HG02571 (cell line): ENCODE measurements around the gene C1orf216.
"Not testable (repeated sequence)": the region's sequence is repeated elsewhere in the genome, so short reads cannot be mapped to it uniquely, and the experiment has no call there.

Experiments
- ATAC-seq: cut with Tn5 transposase; IDR thresholded peaks from one replicate; pipeline ENCODE4 v1.9.1; 2021; ENCODE audit warnings: mild to moderate bottlenecking, moderate library complexity; ENCODE audit not compliant: unreplicated experiment

C1orf216 gene

DNA sequence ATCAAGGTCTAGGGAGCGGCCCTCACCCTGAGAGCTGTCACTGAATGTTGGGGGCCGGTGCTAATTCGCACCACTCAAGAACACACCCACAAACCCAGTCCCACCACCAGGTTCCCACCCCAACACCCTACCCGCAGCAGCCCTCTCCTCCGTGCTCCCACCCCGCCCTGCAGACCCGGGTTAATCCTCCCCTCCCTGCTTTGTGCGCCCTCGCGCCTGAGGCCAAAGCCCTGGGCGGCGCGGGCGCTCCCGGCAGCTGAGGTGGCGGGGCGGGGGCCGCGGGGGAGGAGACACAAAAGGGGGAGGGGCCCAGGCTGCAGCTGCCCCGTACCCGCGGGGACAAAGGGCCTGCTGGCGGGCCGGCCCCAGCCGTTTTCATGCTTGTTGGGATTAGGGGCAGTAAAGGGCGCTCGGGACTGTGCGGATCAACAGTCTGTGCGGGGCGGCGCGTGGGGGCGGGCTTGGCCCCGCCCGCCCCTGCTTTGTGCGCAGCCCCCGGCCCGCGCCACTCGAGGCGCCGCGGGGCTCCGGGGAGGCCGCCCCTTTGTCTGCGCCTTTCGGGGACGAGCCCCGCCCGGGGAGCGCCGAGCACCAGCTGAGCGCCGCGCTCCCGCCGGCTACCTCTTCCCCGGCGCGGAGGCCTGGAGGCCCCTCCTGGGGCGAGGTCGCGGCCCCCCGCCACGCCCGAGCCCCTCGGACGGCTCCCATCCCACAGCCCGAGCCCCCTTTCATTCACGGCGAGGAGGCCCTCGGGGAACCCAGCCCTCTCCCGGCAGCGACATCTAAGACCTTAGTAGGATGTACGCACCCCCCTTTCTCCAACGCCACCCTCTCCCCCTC lies 10.9 kb downstream of the C1orf216 start:
- ATAC-seq = no peak

DNA sequence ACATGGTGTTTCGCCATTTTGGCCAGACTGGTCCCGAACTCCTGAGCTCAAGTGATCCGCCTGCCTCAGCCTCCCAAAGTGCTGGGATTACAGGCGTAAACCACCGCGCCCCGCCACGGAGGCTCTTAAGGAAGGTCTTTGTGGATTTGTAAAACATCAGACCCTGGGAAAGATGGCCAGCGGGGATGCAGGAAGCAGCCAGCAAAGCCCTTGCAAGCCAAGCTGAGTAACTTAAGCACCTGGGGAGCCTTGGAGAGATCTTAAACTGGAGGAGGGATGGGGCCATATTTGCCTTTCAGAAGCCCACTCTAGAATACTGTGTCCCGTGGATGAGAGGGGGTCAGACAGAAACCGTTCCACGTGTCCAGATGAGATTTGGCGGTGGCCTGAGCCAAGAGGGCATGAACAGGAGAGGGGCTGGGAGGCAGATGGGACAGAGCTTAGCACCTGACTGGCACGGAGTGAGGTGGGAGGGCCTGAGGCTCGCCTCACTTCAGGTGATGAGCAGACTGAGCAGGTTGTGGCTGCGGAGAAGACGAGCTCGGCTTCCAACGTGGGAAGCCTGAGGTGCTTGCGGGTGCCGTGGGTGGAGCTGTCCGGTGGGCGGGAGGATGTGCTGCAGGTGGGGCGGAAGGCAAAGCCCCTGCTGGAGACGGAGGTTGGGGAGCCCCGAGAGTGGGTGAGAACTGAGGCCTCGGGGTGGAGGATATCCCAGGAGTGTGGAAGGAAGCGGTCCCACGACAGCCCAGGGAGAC lies 11.7 kb downstream of the C1orf216 start:
- ATAC-seq = no peak

DNA sequence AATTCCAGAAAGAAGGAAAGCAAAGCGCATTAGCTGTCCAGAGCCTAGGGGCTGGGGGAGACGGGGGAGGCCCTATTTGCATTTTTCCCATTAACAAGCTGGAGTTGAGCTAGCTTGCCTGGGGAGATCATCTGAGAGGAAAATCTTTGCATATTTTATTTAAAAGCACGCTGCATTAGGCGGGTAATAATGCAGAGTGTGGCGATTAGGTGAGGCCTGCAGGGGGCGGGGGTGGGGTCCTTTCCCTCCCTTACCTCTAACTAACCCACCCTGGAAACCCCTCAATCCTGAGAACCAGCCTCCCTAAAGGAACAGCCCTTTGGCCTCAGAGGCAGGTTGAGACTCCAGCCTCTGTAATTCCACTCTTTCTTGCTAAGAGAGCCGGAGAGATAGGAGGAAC lies 16.2 kb downstream of the C1orf216 start:
- no peak for ATAC-seq

DNA sequence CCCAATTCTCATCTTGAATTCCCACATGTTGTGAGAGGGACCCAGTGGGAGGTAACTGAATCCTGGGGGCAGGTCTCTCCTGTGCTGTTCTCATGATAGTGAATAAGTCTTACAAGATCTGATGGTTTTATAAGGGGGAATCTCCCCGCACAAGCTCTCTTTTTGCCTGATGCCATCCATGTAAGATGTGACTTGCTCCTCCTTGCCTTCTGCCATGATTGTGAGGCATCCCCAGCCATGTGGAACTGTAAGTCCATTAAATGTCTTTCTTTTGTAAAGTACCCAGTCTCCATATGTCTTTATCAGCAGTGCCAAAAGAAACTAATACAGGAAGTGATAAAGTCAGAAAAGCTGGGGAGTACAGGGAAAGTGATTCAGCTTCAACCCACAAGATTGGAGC lies 19.5 kb downstream of the C1orf216 start:
- ATAC-seq = not testable (repeated sequence)

DNA sequence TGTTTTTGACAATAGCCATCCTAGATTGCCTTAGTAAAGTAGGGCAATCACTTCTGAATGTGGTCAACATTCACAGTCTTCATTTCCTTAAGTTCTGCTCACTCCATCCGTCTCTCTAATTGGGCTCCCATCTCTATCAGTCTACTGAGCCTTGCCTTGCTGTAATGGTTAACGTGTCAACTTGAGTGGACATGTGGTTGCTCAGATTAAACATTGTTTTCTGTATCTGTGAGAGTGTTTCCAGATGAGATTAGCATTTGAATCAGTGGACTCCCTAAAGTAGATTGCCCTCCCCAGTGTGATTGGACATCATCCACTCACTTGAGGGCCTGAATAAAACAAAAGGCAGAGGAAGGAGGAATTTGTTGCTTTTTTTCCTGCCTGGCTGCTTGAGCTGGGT lies 26.4 kb downstream of the C1orf216 start:
- ATAC-seq = no peak

DNA sequence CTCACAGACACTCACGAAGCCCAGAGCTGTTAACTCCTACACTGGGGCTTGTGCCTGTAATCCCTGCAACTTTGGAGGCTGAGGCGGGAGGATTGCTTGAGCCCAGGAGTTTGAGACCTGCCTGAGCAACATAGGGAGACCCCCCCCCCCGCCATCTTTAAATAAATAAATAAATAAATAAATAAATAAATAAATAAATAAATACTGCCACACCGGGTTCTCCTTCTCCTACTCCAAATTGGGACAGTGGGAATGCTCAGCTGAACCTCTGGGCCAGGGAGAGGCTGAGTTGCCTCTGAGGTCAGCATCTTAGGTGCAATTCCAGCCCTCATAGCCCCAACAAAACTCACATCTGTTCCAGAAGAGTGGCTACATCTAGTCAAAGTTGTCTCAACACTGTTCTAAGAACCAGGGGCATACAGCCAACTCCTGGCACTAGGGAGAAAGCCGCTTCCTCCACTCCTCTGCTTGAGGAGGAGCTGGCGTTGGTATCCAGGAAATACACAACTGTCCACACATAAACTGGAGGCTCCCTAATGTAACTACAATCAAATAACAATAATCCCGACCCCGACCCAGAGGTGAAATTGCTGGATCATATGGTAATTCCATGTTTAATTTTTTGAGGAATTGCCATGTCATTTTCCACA lies 27.0 kb downstream of the C1orf216 start:
- ATAC-seq = no peak

DNA sequence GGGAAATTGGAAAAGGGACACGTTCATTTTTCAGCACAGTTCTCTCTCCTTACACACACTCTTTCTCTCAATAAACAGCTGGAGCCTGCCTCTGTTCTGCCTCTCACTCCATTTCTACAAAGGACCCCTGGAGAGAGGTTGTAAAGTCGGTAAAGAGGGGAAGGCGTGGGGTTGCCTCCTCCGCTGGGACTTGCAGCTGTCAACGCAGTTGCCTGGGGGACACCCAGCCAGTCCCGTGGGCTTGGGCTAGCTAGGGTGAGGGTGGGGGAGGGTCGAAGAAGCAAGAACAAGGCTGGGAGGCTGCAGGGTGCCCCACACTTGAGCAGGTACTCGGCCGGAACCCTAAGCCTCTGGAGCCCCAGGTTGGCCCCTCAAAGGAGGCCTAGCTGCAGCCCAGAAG lies 27.6 kb downstream of the C1orf216 start:
- no peak for ATAC-seq

DNA sequence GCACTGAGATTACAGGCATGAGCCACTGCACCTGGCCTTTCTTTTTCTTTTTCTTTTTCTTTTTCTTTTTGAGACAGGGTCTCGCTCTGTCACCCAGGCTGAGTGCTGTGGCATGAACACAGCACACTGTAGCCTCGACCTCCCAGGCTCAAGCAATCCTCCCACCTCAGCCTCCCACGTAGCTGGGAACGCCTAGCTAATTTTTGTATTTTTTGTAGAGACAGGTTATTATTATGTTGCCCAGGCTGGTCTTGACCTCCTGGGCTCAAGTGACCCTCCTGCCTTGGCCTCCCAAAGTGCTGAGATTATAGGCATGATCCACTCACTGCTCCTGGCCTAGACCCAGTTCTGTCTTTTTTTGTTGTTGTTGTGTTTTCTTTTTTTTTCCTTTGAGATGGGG lies 28.6 kb downstream of the C1orf216 start:
- ATAC-seq = not testable (repeated sequence)

DNA sequence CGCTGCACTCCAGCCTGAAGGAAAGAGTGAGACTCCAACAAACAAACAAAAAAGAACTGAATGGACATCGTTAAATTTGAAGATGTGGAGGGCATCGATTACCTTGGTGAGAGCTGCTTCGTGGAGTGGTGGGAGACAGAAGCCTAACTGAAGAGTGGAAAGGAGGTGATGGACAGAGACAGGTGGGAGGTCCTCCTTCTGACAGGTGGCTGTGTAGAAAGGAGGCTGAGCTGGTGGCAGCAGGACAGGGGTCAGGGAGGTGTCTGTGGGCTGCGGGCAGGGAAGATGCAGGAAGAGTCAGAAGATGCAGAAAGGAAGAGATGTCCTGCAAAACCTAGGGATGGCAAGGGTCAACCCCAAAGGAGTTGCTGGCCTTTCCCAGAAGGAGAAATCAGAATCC lies 30.5 kb downstream of the C1orf216 start:
- ATAC-seq = no peak

DNA sequence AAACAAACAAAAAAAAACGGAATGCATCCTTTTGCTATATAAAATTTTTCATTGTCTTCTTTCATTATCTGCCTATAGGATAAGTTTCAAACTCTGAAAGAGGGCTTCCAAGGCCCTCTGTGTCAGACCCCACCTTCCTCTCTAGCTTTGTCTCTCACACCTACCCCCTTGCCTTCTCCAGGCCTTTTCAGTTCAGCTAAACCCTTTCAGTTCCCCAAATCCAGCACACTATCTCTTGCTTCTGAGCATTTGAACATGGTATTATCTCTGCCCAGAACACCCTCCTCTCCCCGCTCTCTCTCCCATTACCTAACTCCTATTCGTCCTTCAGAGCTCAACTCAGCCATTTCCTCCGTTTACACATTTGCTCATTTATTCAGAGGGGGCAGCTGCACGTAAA lies 35.7 kb downstream of the C1orf216 start:
- no peak for ATAC-seq

DNA sequence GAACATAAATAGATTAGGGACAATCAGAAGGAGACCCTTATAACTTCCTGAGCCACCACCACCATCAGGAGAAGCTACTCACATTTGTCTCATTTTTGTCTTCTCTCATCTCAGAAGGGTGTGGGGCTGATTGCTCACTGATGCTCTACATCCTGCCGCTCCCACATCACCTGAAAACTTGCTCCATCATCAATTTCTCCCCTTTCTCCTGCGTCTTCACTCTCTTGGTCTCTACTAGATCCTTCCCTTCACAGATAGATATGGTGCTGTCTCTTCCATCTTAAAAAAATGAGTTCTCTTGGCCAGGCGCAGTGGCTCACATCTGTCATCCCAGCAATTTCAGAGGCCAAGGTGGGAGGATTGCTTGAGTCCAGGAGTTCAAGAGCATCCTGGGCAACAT lies 38.4 kb downstream of the C1orf216 start:
- ATAC-seq = no peak

DNA sequence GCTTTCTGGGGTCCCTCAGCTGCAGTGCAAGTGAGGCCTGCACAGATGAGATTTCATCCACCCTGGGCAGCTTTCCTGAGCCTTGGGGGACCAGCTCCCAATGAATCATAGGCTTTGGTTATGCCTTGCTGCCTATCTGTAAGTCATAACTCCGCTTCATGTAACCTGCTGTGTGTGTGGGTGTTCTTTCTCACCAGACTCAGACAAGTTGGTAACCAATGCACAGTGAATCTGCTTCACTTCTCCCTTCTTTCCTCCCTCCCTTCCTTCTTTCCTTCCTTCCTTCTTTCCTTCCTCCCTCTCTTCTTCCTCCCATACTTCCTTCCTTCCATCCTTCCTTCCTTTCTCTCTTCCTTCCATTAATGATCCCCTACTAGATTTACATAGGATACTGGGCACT lies 42.9 kb downstream of the C1orf216 start:
- ATAC-seq = no peak

DNA sequence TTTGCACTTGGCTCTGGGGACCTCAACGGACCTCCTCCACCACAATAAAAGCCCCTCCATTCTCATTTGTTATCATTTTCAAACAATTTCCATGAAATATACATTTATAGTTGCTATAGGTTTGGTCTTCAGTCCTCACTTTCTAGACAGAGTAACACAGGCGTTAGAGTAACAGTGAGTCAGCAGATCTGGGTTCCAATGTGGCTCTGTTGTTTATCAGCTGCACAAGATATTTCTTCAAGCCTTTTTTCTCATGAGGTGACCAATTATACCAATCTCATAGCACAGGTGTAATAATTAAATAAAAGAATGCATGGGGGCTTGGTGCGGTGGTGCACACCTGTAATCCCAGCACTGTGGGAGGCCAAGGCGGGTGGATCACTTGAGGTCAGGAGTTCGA lies 44.6 kb downstream of the C1orf216 start:
- no peak for ATAC-seq

DNA sequence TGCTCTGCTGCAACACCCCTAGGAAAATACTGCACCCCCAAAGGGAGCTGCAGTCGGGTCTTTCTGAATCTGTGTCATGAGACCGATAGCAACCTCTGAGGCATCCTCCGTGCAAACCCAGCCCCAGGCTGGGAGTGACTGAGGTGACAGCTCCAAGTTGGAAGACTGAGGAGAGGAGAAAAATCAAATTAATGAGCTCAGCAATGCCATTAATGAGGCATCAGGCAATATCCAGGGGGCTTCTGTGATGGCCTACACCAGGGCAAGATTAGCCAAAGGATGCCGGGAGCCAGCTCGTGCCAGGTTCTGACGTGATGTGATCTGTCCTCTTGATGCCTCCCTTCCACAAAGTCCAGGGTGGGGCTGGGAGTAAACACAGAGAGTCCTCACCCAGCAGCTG lies 46.6 kb downstream of the C1orf216 start:
- ATAC-seq = no peak

DNA sequence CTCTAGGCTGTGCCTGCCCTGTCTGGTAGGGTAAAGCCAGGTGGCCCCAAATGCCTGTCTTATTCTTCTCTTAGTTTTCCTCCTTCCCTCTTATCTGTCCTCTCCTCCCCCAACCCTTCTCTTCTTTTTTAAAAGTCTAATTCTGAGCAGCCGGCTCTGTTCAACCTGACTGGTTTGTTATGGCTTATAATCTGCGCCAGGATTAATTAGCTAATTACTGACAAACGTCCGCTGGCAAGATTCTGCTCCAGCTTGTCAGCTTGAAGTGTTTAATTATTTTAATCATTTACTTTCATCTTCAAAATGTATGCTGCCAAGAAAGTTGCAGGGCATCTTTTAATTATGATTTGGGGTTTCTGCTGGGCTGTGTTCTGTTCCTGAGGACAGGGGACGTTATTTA lies 50.2 kb downstream of the C1orf216 start:
- no peak for ATAC-seq

DNA sequence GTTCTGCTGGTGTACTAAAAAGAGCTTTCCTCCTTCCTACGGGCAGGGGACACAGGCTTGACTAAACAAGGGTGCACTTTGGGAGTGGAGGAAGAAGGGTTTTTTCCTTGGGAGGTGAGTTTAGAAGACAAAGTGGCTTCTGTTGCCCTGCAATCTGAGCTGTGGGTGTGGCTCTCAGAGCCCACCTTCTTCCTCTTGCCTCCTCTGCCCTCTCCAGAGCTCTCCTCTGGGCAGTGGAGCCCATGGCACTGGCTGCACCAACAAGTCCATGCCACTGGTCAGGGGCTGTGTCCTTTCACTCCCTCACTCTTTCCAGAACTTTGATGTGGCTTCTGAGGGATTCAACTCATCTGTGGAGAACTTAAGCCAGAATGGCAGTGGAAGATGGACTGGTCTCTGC lies 51.8 kb downstream of the C1orf216 start:
- no peak for ATAC-seq

DNA sequence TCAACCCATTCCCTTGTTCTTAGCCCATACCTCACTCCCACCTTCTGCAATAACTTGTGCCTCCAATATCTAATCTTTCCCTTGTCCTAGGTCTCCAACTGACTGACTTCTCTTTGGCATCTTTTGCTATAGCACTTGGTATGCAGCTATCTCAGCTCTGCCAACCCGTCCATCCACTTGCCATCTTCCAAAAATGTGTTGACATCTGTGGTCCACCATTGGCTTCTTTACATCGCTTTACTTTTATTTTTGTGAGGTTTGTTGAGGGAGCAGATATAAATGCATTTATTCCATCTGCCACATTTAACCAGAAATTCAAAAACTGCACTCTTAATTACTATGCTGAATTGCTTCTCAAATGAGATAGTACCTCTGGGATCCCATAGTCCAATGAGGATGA lies 52.5 kb downstream of the C1orf216 start:
- no peak for ATAC-seq
